Measurements from ENCODE around the gene TCF12. TPM values are rescaled to one million over a fixed set of nuclear protein-coding genes. Genes with fewer than 3 reads are reported as not detected.

TCF12 gene
- total RNA-seq, 1 donor from 2014 or later = 88.6 TPM

GRCh38 chr15:57235873-57236272 is 317.4 kb downstream of the TCF12 start:
- no peak for DNase-seq (ENCODE audit: extremely low read depth, low read depth, low spot score)

GRCh38 chr15:57236561-57237300 is 318.3 kb downstream of the TCF12 start:
- DNase-seq (ENCODE audit: extremely low read depth, low read depth, low spot score) = no peak

- no peak for DNase-seq (ENCODE audit: extremely low read depth, low read depth, low spot score)
Measured at GRCh38 chr15:57237301-57237642, 318.8 kb downstream of the TCF12 start.

GRCh38 chr15:57237676-57238075 is 319.2 kb downstream of the TCF12 start:
- DNase-seq (ENCODE audit: extremely low read depth, low read depth, low spot score) = no peak

GRCh38 chr15:57245130-57245529 is 326.7 kb downstream of the TCF12 start:
- no peak for DNase-seq (ENCODE audit: extremely low read depth, low read depth, low spot score)

GRCh38 chr15:57245714-57246113 is 327.3 kb downstream of the TCF12 start:
- no peak for DNase-seq (ENCODE audit: extremely low read depth, low read depth, low spot score)

GRCh38 chr15:57248074-57248473 is 329.6 kb downstream of the TCF12 start:
- DNase-seq (ENCODE audit: extremely low read depth, low read depth, low spot score) = no peak

GRCh38 chr15:57251308-57251707 is 332.9 kb downstream of the TCF12 start:
- DNase-seq (ENCODE audit: extremely low read depth, low read depth, low spot score) = no peak

GRCh38 chr15:57251941-57252340 is 333.5 kb downstream of the TCF12 start:
- no peak for DNase-seq (ENCODE audit: extremely low read depth, low read depth, low spot score)

GRCh38 chr15:57253082-57253481 is 334.6 kb downstream of the TCF12 start:
- DNase-seq (ENCODE audit: extremely low read depth, low read depth, low spot score) = no peak

GRCh38 chr15:57253500-57253899 is 335.1 kb downstream of the TCF12 start:
- no peak for DNase-seq (ENCODE audit: extremely low read depth, low read depth, low spot score)

- no peak for DNase-seq (ENCODE audit: extremely low read depth, low read depth, low spot score)
Measured at GRCh38 chr15:57255751-57256341, 337.4 kb downstream of the TCF12 start.

- no peak for DNase-seq (ENCODE audit: extremely low read depth, low read depth, low spot score)
Measured at GRCh38 chr15:57256939-57257338, 338.5 kb downstream of the TCF12 start.

GRCh38 chr15:57259568-57260040 is 341.2 kb downstream of the TCF12 start:
- no peak for DNase-seq (ENCODE audit: extremely low read depth, low read depth, low spot score)

GRCh38 chr15:57263520-57263919 is 345.1 kb downstream of the TCF12 start:
- no peak for DNase-seq (ENCODE audit: extremely low read depth, low read depth, low spot score)

- DNase-seq (ENCODE audit: extremely low read depth, low read depth, low spot score) = no peak
Measured at GRCh38 chr15:57272771-57273357, 354.4 kb downstream of the TCF12 start.

GRCh38 chr15:57273402-57273801 is 355.0 kb downstream of the TCF12 start:
- no peak for DNase-seq (ENCODE audit: extremely low read depth, low read depth, low spot score)

GRCh38 chr15:57278439-57278838 is 360.0 kb downstream of the TCF12 start:
- no peak for DNase-seq (ENCODE audit: extremely low read depth, low read depth, low spot score)

- no peak for DNase-seq (ENCODE audit: extremely low read depth, low read depth, low spot score)
Measured at GRCh38 chr15:57280464-57280863, 362.0 kb downstream of the TCF12 start.

GRCh38 chr15:57281321-57281720 is 362.9 kb downstream of the TCF12 start:
- DNase-seq (ENCODE audit: extremely low read depth, low read depth, low spot score) = no peak

GRCh38 chr15:57282686-57283085 is 364.2 kb downstream of the TCF12 start:
- DNase-seq (ENCODE audit: extremely low read depth, low read depth, low spot score) = no peak

Measured in glomerular endothelial cell (primary cell).